Panc1 (cell line): ENCODE data around the gene B3GALNT1. TPM values are rescaled to one million over a fixed set of nuclear protein-coding genes. Genes with fewer than 3 reads are reported as not detected.

Source experiments
- ATAC-seq: fragments of 200-7000 bp; cut with Tn5 transposase; 2 replicates; pipeline ENCODE4 v1.9.1; 2020; ENCODE audit warnings: mild to moderate bottlenecking, moderate library complexity
- BruUV-seq: library from RNA; stranded (reverse); fragments of 400-500 nt; replicated peaks from 2 replicates; lab custom pipeline; 2021; lab: Mats Ljungman, UMichigan
- CTCF ChIA-PET: fragments of 300-600 bp; sonication (Branson Sonifier 250); formaldehyde crosslinking; loops from one replicate; lab custom pipeline; 2022; ENCODE audit warnings: antibody characterized with exemption; lab: Charles Lee
- POLR2A ChIA-PET: fragments of 300-600 bp; sonication (Branson Sonifier 250); formaldehyde crosslinking; loops from one replicate; lab custom pipeline; 2022; ENCODE audit warnings: antibody characterized with exemption; lab: Charles Lee
- DNase-seq: peaks from one replicate; pipeline ENCODE4 v3.0.0-alpha.2; 2010; ENCODE audit warnings: low read depth, low spot score
- H3K27ac ChIP-seq: 2 replicates; pipeline ENCODE4 v1.5.1; 2011; ENCODE audit warnings: mild to moderate bottlenecking, low read length, inconsistent platforms
- H3K27me3 ChIP-seq: fragments of 200-500 bp; sonication (Bioruptor generic); 2 replicates; pipeline ENCODE4 v1.6.0; 2014; ENCODE audit warnings: low read length, inconsistent platforms; ENCODE audit not compliant: control insufficient read depth, insufficient read depth
- H3K36me3 ChIP-seq: fragments of 200-500 bp; sonication (Bioruptor generic); 2 replicates; pipeline ENCODE4 v1.5.1; 2014; ENCODE audit warnings: inconsistent platforms, mild to moderate bottlenecking, low read length, moderate library complexity; ENCODE audit not compliant: control insufficient read depth, insufficient read depth
- H3K4me1 ChIP-seq: 2 replicates; pipeline ENCODE4 v1.5.1; 2011; ENCODE audit warnings: inconsistent platforms, mild to moderate bottlenecking, low read length, moderate library complexity; ENCODE audit not compliant: control insufficient read depth, insufficient read depth
- H3K4me3 ChIP-seq, 2 experiments: 2 replicates each; pipeline ENCODE4 v1.5.1; 2011 to 2012; ENCODE audit warnings: low read depth in 2 of 2, low read length in 2 of 2, mild to moderate bottlenecking in 2 of 2, inconsistent platforms in 1 of 2, moderate library complexity in 1 of 2
- H3K9me3 ChIP-seq: fragments of 200-500 bp; sonication (Bioruptor generic); 2 replicates; pipeline ENCODE4 v1.5.1; 2014; ENCODE audit warnings: low read depth, mild to moderate bottlenecking, inconsistent platforms, low read length, moderate library complexity; ENCODE audit not compliant: control insufficient read depth, insufficient read depth
- POLR2AphosphoS5 ChIP-seq: IDR thresholded peaks from 2 replicates; pipeline ENCODE4 v1.6.1; 2012; ENCODE audit warnings: mild to moderate bottlenecking, low read depth, low read length, moderate library complexity
- REST ChIP-seq, 2 experiments: IDR thresholded peaks; 2 replicates each; pipeline ENCODE4 v1.6.1; 2011 to 2012; ENCODE audit warnings: low read depth in 2 of 2, control low read depth in 1 of 2, low read length in 1 of 2, mild to moderate bottlenecking in 1 of 2, moderate library complexity in 1 of 2; ENCODE audit not compliant: insufficient read depth in 1 of 2
- SIN3A ChIP-seq: IDR thresholded peaks from 2 replicates; pipeline ENCODE4 v1.6.1; 2012; ENCODE audit warnings: low read depth, mild to moderate bottlenecking, low read length, moderate library complexity, borderline replicate concordance; ENCODE audit not compliant: insufficient read depth
- TCF7L2 ChIP-seq: IDR thresholded peaks from 2 replicates; pipeline ENCODE4 v1.6.1; 2011; ENCODE audit warnings: mild to moderate bottlenecking, low read depth, low read length, inconsistent platforms
- in situ Hi-C: cut with HindIII; loops from 2 replicates; pipeline ENCODE4 v1.10.0; 2016; ENCODE audit warnings: low sequenced_read_pairs, low pct_unique_long_range_greater_than_20kb
- intact Hi-C: fragments of 100-400 bp; cut with micrococcal nuclease; formaldehyde crosslinking; loops from one replicate; pipeline ENCODE4 v1.10.0; 2022; ENCODE audit not compliant: unreplicated experiment
- total RNA-seq: library from RNA; stranded (reverse); gene quantifications from one replicate; pipeline ENCODE4 v1.2.1, GENCODE V29; 2021; ENCODE audit not compliant: unreplicated experiment
- TF ChIP-seq, protein P1 (sequence below): fragments of 450-650 bp; IDR thresholded peaks from 2 replicates; pipeline ENCODE4 v1.5.1; 2017; ENCODE audit warnings: mild to moderate bottlenecking

The B3GALNT1 gene
- total RNA-seq, 1 experiment from 2014 or later = 31.1 TPM

GRCh38 chr3:161073181-161073580 lies 32.0 kb downstream of the B3GALNT1 start:
- ChIA-PET POLR2A (no interaction called here), CTCF (no interaction called here)
- no TSS peak for BruUV-seq
- Histone ChIP-seq H3K27ac (no peak overlapping the region), H3K27me3 (no peaks in the 10 kb centered on the region), H3K36me3 (no peaks in the 10 kb centered on the region), H3K4me3 (no peak overlapping the region), H3K9me3 (no peaks in the 10 kb centered on the region), H3K4me1 (peaks cover 27% of the 10 kb centered on the region)
- TF ChIP-seq REST (IDR thresholded peaks at IDR 0.05; ENCODE audit: insufficient read depth in 1 of 2, low read depth in 2 of 2, low read length in 1 of 2) = no peak
- TF ChIP-seq SIN3A = no peak
- ATAC-seq (no peak), DNase-seq (no peak)
- intact Hi-C loops = no loop called here
- in situ Hi-C loops = no loop called here

DNA sequence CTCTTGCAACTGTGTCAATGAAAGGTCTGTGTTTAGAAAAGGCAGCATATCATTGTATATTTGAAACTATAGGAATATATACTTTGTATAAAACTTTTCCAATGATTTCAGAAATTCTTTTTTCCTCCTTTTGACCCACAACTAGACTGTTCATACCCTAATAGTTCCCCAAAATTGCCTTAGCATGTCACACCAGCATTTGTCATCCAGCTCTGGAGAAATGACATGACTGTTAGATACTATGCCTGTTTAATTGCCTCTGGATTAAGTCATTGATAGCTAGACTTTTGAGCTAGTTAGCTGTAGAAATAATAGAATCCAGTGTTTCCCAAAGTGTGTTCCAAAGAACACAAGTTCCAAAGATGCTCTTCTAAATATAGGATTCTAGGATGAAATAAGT lies 32.4 kb downstream of the B3GALNT1 start:
- BruUV-seq = no TSS peak
- Histone ChIP-seq H3K36me3 (no peaks in the 10 kb centered on the region), H3K9me3 (no peaks in the 10 kb centered on the region), H3K27ac (no peak overlapping the region), H3K4me3 (no peak overlapping the region), H3K4me1 (peaks cover 27% of the 10 kb centered on the region), H3K27me3 (no peaks in the 10 kb centered on the region)
- intact Hi-C loops (no loop called here), in situ Hi-C loops (no loop called here)
- POLR2A ChIA-PET = no interaction called here
- CTCF ChIA-PET = no interaction called here
- DNase-seq = no peak
- no peak for ATAC-seq
- no peak for TF ChIP-seq TCF7L2
- no peak for TF ChIP-seq REST (IDR thresholded peaks at IDR 0.05; ENCODE audit: insufficient read depth in 1 of 2, low read depth in 2 of 2, low read length in 1 of 2)
- no peak for TF ChIP-seq POLR2AphosphoS5
- TF ChIP-seq, protein P1, sequence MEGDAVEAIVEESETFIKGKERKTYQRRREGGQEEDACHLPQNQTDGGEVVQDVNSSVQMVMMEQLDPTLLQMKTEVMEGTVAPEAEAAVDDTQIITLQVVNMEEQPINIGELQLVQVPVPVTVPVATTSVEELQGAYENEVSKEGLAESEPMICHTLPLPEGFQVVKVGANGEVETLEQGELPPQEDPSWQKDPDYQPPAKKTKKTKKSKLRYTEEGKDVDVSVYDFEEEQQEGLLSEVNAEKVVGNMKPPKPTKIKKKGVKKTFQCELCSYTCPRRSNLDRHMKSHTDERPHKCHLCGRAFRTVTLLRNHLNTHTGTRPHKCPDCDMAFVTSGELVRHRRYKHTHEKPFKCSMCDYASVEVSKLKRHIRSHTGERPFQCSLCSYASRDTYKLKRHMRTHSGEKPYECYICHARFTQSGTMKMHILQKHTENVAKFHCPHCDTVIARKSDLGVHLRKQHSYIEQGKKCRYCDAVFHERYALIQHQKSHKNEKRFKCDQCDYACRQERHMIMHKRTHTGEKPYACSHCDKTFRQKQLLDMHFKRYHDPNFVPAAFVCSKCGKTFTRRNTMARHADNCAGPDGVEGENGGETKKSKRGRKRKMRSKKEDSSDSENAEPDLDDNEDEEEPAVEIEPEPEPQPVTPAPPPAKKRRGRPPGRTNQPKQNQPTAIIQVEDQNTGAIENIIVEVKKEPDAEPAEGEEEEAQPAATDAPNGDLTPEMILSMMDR = no peak
- no peak for TF ChIP-seq SIN3A
